Esophagus muscularis mucosa (tissue), 3 donors: Measurements from ENCODE around the gene C4orf51.

Source experiments
- POLR2A ChIP-seq: fragments of 450-650 bp; IDR thresholded peaks from one replicate; pipeline ENCODE4 v1.6.1; 2017; ENCODE audit warnings: antibody characterized with exemption, moderate library complexity, mild to moderate bottlenecking, low read depth
- TF ChIP-seq, protein P1 (sequence below), 3 experiments: fragments of 200-600 bp in 2 of 3; fragments of 450-650 bp in 1 of 3; sonication (generic) in 2 of 3; IDR thresholded peaks; one replicate each; pipeline ENCODE4 v1.5.1; 2017 to 2019; ENCODE audit warnings: antibody characterized with exemption in 3 of 3, mild to moderate bottlenecking in 2 of 3, moderate library complexity in 1 of 3

GRCh38 chr4:145732001-145732815 is 52.3 kb downstream of the C4orf51 start:
- TF ChIP-seq, protein P1, sequence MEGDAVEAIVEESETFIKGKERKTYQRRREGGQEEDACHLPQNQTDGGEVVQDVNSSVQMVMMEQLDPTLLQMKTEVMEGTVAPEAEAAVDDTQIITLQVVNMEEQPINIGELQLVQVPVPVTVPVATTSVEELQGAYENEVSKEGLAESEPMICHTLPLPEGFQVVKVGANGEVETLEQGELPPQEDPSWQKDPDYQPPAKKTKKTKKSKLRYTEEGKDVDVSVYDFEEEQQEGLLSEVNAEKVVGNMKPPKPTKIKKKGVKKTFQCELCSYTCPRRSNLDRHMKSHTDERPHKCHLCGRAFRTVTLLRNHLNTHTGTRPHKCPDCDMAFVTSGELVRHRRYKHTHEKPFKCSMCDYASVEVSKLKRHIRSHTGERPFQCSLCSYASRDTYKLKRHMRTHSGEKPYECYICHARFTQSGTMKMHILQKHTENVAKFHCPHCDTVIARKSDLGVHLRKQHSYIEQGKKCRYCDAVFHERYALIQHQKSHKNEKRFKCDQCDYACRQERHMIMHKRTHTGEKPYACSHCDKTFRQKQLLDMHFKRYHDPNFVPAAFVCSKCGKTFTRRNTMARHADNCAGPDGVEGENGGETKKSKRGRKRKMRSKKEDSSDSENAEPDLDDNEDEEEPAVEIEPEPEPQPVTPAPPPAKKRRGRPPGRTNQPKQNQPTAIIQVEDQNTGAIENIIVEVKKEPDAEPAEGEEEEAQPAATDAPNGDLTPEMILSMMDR (IDR thresholded peaks at IDR 0.05): no peak
- TF ChIP-seq POLR2A: no peak
